ENCODE data around the gene TBC1D5.
"Not testable (repeated sequence)": the region's sequence is repeated elsewhere in the genome, so short reads cannot be mapped to it uniquely, and the experiment has no call there.

Gene TBC1D5

DNA sequence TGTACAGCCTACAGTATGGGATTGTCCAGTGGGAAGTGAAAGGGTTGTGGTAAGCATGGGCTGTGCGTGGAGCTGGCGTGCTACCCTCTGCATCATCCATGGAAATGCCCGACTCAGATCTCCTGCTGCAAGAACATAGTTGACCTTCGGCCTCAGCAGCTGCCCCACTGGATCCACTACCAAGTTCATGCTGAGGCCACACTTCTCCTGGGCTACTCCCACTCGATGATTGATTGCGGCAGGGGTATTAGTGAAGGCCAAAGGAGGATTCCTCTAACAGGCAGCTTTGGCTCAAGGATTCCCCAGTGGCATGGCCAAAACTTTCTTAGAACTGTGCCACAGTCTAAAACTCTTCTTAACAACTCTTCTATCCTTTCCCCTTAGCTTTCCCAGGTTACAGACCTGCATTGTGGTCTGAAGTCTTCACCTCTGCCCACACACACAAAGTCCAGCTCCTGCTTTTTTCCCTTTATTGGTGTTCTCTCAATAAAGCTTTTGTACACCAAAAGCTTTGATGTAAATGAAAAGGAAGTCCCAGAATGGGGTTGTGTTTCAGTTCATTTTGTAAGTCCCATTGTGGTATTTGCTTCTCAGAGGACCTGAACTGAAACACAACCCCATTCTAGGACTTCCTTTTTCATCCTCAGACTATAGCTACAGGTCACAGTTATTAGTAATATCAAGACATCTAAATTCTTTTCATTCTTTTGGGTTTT is 4.9 kb upstream of the TBC1D5 start:
- DNase-seq, result peak; percentile 32

DNA sequence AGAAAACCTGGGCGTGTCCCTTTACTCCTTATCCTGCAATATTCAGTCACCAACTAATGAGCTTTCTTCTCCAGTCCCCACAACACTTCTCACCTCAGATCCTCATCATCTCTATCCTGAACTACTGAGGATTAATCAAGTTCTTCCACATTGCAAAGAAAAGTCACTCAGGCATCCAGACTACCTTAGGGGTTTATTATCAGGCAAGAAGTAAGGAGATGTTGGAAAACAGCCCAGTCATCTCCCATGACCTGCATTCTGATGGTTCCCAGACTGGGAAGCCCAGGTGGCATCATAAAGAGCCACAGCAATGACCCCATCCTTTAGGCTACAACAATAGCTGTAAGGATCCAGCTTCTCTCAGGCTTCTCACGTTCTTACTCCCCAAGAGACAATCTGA is 3.5 kb upstream of the TBC1D5 start:
- no peak for DNase-seq

DNA sequence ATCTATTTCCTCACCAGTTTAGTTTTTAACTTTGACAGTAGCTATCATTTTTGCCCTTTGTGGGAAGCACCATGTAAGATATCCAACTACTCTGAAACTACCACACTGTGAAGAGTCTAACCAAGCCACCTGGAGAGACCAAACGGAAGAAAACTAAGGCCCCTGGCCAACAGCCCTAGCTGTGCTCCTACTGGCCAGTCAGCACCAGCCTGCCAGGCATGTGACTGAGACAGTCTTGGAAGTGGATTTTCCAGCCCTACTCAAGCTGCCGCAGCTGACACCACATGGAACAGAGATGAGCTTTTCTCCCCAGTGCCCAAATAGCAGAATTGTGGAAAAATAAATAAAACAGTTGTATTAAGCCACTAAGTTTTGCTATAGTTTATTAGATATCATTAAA is 2.9 kb upstream of the TBC1D5 start:
- no peak for DNase-seq

DNA sequence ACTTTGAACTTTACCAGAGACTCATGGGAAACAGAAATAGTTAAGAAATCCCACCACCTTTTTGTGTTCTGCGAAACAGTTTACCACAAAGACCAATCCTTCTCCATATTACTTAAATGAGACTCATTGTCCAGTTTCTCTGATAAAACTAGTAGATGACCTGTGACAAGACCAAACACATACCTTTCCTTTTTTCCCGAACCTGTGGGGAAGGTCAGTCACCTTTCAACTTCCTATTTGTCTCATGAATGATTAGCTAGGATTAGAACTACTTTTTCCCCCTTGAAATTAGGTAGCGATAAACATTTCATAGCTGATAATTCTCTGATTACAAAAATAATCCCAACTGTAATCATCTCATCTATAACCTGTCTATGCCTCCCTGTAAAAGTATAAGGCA is 2.3 kb upstream of the TBC1D5 start:
- DNase-seq, result no peak

DNA sequence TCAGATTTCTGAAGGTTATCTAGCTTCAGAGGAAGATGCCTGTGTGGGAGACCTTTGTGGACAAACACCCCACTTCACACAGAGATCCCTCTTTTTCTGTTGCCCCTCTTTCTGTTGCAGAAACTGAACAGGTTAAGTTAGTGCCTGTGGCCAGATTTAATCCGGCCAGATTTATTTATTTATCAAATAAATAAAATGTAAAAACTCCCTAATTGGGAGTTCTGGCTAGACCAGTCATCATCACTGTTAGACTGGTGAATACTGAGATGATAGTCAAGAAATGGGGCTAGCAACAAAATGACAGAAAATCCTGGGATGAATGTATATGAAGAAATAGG is 1.2 kb upstream of the TBC1D5 start:
- DNase-seq, result no peak

DNA sequence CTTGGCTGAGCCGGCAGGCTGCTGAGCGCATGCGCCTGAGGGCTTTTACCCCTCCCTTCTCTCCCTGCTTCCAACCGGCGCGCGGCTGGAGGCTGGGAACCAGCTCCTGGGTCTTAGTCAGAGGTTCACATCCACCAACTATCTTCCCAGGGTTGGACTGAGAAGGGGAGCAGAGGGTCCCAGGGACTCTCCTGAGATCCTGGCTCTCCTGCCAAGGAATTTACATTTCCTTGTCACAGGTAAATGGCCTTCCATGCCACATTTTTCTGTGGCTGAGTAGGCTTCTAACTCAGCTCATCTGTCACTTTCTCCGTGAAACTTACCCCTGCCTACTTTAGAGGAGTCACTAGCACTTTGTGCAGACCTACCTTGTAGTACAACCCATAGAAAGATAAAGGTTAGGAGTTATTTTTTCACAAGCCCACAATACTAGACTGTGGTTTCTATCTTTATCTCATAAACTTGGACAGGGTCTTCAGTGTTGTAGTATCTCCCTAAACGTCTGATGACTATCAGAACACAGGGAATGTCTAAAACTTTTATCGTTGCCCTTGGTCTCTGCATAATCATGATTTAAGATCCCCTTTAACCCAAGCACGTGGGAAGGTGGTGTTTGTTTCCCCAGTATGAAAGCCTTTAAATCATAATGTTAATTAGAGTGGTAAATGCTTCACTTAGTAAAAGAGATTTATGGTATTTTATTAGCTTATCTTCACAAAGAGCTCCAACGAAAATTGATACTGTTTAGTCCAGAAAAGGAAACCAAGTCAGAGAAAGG is 638 bp upstream of the TBC1D5 start:
- no peak for DNase-seq

DNA sequence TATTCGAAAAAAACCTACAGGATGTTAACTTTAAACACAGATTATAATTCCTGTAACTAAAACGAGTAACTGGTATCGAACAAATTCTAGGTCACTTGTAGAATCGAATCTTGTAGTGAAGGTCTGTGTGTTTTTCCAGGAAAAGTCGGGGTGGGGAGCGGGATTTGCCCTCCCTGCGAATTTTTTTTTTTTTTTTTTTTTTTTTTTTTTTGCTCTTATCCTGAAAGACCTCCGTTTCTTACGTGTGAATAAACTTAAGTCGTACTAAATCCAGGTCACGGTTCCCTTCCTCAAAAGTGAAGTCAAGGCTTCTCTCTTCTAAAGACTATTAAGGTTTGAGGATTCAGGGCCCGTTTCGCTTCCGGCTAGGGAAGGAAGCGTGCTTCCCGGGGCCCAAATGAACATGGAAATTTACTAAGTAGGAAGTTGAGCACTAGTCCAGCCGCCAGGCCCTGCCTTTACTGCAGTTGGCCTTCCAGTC is 770 bp downstream of the TBC1D5 start:
- no peak for DNase-seq

DNA sequence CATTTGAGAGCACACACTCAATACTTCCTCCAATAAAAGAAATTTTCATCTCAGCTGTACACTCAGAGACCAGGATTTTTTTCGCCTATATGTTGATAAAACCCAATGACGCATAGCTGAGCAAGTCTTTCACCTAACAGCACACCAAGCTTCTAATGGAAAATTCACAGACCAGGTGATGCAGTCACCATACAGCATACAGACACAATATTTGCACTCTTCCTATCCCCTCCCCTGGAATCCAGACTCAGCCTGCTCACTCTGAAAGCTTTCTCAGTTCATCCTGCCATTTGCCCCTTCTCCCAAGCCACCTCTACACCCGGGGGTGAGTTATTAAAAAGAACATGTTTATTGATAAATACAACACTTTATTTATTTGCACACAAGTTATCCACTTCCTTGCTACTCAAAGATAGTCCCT is 1.7 kb downstream of the TBC1D5 start:
- no peak for DNase-seq

DNA sequence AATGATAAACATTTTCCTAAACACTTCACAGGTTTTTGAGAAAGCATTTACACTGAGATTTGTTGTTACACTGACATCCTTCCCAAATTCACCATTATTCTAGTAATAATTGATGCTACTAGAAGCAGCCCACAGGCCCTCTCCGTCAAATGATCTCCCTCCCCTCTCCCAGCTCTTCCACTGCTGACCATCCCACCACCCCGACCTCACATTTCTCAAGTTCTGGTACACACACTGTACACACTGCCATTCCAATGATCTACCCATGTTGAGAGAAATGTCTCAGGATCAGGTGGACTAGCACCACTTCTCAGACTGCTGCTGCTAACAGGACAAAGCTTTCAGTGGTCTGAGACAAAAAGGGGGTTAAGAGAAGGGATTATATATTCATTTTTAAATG is 3.5 kb downstream of the TBC1D5 start:
- DNase-seq, result no peak

DNA sequence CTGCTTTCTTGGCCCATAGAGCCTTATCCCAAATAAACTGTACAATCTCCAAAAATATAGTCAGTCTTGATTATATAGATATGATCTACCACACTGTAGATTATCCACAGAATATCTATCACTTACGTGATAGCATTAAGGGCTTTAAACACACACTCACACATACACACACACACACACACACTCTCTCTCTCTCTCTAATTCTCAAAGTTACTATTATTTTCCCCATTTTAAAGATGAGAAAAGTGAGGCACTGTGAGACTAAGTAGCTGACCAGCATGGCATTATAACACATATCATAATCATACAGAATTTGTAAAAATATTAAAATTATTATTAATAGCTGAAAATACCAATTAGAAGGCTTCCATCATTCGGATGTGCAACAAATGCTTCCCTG is 4.2 kb downstream of the TBC1D5 start:
- no peak for DNase-seq

DNA sequence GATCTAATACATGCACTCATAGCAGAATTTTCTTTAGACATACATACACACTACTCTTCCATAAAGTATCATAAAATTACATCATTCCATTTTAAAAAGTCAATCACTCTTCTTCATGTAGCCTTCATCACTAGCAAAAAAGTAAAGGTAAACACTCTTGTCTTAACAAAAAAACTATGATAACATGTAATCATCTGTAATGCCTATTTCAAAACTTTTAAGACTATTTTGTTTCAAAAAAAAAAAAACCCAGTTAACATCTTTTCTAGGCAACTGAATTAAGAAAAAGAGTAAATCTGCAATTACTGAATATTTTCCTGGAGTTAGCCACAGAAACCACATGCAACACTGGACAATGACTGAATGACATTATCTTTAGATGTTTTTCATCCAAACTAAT is 4.8 kb downstream of the TBC1D5 start:
- no peak for DNase-seq

DNA sequence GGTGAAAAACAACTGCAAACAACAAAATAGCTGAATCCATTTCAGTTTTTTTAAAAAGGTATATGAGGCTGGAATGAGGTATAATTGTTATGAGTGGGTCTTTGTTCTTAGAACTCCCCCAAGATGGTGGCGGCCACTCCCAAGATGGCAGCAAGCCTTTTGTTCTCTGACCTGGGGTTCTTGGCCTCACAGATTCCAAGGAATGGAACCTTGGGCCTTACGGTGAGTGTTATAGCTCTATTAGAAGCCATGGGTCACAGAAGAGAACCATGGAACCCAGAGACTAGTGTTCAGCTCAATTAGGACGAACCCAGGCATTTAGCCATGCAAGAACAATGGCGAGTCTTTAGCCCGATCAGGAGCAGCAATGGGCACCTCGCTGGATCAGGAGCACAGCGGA is 7.1 kb downstream of the TBC1D5 start:
- DNase-seq, result not testable (repeated sequence)

DNA sequence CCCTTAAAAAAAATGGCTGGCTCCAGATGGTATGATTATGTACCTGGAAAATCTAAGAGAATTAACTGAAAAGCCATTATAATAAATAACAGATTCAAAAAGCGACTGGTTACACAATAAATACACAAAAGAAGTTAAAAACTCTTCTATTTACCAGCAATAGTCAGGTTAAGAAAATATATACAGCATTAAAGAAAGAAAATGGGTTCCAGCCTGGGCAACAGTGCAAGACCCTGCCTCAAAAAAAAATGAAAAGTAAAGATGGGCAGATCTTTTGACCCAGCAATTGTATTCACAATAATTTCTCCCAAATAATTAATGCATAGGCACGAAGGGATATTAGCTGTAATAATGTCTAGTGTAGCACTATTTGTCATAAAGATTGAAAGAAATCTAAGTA is 8.7 kb downstream of the TBC1D5 start:
- no peak for DNase-seq

DNA sequence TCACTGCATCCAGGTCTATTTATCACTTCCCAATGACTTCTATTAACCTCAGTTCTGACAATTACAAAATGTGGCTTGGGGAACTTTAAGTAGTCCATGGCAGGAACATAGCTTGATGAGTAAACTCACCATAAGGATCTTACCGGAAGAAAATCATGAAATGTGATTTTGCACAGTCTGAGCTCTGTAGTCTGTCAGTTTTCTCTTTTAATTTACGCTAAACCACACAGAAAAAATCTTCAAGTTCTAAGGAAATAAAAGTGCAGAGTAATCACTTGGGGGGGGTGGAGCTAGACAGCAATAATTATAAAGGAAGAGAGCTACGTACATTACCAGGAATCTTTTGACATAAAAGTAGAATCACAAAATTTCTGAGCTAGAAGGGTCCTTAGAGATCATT is 9.2 kb downstream of the TBC1D5 start:
- DNase-seq, result no peak

DNA sequence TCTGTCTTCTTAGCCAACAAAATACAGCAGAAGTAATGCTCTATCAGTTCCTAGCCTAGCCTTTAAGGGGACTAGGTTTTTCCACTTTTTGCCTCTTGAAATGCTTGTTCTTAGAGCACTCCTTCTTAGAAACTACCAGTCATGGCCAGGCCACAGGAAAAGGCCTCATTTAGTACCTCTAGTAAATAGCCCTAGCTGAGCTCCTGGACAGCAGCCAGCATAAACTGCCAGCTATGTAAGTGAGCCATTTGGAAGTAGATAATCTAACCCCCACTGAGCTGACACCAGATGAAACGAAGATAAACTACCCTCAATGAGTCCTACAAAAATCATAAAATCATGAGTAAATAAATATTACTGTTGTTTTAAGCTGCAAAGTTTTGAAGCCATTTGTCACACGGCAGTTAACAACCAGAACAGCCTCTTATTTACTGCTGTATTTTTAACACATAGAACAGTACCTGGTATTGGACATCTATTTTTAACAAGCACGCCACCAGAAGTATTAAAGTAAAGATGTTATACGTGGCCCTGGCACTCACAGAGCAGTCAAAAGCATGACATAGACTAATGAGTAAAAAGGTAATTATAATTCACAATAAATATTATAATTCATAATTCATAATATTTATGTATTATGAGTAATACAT is 12.0 kb downstream of the TBC1D5 start:
- no peak for DNase-seq

DNA sequence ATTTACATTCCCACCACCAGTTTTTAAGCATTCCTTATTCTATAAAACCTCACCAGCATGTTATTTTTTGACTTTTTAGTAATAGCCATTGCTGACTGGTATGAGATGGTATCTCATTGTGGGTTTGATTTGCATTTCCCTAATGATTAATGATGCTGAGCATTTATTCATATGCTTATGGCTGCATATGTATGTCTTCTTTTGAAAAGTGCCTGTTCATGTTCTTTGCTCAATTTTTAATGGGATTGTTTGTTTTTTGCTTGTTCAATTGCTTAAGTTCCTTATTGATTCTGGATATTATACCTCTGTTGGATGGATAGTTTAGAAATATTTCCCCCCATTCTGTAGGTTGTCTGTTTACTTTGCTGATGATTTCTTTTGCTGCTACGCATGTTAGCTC is 16.1 kb downstream of the TBC1D5 start:
- no peak for DNase-seq

DNA sequence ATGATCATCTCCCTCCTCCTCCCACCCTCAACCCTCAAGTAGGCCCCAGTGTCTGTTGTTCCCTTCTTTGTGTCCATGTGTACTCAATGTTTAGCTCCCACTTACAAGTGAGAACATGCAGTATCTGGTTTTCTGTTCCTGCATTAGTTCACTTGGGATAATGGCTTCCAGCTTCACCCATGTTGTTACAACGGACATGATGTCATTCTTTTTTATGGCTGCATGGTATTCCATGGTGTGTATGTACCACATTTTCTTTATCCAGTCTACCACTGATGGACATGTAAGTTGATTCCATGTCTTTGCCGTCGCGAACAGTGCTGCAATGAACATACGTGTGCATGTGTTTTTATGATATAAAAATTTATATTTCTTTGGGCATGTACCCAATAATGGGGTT is 16.6 kb downstream of the TBC1D5 start:
- not testable (repeated sequence) for DNase-seq

DNA sequence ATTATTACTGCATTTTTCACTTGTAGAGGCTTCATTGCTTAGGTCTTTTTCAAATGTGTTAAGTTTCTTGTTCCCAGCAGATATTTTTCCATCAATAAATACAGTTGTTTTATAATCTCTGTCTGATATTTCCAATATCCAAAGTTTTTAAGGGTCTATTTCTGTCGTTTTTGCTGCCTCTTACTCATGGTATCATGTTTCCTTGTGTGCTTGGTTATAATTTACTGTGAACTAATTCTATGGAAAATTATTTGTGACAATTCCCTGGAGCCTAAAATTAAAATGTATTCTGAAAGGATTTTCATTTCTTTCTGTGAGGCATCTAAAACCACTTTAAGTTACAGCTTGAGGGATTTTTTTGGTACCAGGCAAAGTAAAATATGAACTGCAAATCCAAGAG is 17.5 kb downstream of the TBC1D5 start:
- no peak for DNase-seq

DNA sequence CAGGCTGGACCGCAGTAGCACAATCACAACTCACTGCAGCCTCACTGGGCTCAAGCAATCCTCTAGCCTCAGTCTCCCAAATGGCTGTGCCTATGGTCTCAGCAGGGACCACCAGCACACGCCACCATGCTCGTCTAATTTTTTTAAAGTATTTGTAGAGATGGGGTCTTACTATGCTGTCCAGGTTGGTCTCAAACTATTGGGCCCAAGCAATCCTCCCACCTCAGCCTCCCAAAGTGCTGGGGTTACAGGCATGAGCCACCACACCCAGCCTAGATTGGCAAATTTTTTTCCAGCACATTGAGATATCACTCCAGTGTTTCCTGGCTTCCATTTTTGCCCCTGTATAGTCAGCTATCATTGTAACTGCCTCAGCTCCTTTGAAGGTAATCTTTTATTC is 18.3 kb downstream of the TBC1D5 start:
- DNase-seq, result no peak

DNA sequence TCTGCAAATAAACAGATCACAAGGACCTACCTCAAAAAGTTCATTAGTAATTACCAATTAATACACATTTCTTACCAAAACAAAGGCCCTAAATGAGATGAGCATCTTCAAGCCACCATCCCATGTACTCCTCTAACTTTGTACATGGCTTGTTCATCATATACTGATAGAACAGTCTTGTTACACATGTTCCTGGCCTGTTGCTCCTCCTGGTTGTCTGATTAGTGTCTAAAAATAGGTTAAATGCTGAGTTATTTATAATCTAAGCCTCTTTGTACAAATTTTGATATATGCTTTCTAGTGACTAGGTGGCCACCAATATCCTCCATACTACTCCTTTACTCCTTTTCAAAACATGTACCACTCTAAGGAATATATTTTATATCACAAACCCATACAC is 25.0 kb downstream of the TBC1D5 start:
- DNase-seq, result no peak

DNA sequence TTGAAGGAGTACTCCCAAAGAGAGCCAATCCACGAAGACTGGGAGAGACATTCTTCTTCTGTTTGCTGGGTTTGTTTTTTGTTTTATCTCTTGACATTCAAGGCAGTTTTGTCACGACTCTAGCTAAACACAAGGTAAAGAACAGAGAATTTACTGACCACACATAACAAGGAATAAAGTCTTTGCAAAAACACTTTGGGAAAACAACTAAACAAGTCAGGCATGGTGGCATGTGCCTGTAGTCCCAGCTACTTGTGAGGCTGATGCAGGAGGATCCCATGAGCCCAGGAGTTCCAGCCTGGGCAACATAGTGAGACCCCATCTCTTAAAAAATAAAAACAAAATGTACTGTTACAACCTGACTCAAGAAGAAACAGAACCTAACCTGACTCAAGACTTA is 28.0 kb downstream of the TBC1D5 start:
- DNase-seq, result no peak

DNA sequence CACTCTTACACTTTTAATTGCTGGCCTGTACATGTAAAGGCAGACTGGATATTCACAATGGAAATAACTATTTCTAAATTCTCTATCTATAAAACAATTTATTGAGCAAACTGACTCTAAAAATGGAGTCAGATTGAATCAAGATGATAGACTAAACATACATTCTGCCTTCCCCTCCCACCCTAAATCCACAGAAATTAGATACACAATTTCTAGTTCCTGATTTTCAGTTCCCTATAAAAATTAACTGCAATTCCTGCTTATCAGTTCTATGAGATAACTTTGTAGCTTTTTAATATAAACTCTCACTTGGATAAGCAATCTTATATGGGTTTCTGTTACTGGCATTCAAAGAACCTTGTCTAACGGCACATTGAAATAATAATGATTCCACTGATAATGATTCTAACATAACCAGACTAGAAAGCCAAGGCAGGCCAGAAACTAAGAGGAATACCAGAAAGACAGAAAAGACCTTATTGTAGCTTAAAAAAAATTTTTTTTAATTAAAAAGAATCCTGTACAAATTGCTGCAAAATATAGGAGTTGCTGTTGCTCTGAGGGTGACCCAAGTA is 33.1 kb downstream of the TBC1D5 start:
- DNase-seq, result no peak

DNA sequence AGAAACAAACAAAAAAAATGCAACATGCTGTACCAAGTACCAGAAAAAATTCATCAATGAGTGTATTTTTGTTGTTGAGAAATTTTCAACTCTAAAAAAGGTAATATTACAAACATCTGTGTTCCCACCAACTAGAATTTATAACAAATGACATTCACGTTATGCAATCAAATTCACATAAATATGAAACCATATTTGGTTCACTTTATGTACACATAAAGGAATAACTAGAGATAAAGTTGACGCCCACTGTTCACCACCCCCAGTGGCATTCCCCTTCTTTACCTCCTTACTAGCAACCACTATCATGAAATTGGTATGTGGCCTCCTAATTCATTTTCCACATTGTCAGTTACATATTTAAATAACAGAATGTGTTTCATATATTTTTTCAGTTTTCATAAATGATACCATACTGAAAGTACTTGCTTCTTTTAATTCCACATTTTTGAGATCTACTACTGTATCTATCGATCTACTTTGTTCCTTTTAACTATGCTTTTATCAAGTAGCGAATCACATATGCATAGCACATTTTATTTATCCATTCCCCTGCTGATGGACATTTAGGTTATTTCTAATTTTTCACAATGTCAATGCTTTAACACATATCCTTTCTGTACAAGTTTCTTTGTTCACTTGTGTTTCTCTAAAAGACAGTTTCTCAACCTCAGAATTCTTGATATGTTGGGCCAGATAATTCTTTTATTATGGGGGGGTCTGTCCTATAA is 34.5 kb downstream of the TBC1D5 start:
- no peak for DNase-seq
